ENCODE results near the gene GARIN5A. TPM values are rescaled to one million over a fixed set of nuclear protein-coding genes. Genes with fewer than 3 reads are reported as not detected.
A peak's percentile ranks its signal among the peaks of the same experiment; 100 is the strongest.

The GARIN5A gene
- total RNA-seq, 2 donors from 2014 or later: 0.76 TPM; not detected in 1

DNA sequence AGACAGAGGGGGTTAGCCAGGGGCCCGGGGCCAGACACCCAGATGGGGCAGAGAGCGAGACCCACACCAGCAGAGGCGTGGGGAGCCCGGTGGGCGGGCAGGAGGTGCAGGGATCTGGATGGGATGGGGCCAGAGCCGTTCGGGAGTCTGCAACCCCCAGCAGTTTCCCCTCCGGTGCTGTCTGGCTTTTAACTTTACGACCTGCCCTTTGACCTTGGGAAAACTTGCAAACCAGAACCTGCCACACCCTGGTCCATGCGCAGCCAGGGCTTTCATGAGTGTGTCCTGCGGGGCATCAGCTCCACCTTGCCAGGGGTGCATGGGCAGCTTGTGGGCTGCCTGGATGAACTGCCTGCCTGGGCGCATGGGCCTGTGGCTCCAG is 24.5 kb upstream of the GARIN5A start:
- Mint-ChIP-seq H3K4me1 (ENCODE audit: low read depth) (no peaks in the 10 kb centered on the region), H3K27me3 (ENCODE audit: low read depth) (no peaks in the 10 kb centered on the region), H3K4me3 (no peak overlapping the region), H3K9me3 (no peaks in the 10 kb centered on the region), H3K36me3 (ENCODE audit: insufficient read depth in 2 of 2) (peaks cover 0 to 4% of the 10 kb centered on the region in 2 donors), H3K27ac (no peak overlapping the region)
- DNase-seq (no peak), ATAC-seq (replicated peaks in 1 of 2) (no peak)

DNA sequence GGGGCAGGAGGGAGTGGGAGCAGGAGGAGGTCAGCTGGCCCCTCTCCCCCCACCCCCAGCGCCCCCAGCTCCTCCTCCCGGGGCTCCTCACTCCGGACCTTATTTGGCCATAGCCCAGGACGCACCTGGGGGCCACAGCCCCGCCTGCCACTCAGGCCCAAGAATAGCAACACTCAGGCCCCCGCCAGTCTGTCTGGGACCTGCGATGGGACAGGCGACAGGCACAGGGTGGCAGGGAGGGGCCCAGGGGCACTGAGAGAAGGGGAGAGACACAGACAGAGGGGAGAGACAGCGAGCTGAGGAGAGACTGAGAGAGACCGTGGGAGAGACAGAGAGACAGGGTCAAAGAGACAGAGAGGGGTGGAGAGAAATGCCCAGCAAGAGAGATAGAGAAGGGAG is 24.1 kb upstream of the GARIN5A start:
- DNase-seq (no peak), ATAC-seq (replicated peaks in 1 of 2) (peak in 1 of 2 donors; percentile 15)
- Mint-ChIP-seq H3K27ac (no peak overlapping the region), H3K4me3 (no peak overlapping the region), H3K36me3 (ENCODE audit: insufficient read depth in 2 of 2) (peaks cover 0 to 3% of the 10 kb centered on the region in 2 donors), H3K9me3 (no peaks in the 10 kb centered on the region), H3K27me3 (ENCODE audit: low read depth) (no peaks in the 10 kb centered on the region), H3K4me1 (ENCODE audit: low read depth) (no peaks in the 10 kb centered on the region)

DNA sequence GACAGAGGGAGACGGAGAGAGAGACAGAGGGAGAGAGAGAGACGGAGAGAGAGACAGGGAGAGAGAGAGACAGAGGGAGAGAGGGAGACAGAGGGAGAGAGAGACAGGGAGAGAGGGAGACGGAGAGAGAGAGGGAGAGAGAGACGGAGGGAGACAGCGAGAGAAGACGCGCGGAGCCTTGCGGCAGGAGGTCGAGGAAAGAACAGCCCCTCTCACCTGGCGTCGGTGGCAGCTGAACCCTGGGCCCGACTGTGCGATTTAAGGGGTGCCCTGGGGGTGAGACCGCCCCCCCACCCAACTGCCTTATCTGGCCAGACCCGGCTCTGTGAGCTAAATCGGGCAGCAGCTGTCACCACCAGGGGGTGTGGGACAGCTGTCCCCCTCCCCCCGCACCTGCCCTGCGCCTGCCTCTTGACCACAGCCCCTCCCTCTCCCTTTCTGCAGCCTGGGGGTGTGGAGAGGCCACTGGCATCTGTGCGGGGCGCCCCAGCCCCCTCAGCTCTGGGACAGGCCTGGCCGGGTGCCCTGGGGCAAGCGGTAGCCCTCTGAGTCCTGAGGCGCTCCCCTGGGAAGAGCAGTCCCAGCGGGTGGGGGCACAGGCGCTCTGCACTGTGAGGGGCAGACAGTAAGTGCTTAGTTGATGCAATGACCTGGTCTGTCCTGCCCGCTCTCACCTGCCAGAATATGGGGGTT is 23.6 kb upstream of the GARIN5A start:
- peak in 1 of 2 donors; percentile 28 for ATAC-seq (replicated peaks in 1 of 2)
- Mint-ChIP-seq H3K9me3 (no peaks in the 10 kb centered on the region), H3K27me3 (ENCODE audit: low read depth) (no peaks in the 10 kb centered on the region), H3K27ac (no peak overlapping the region), H3K4me1 (ENCODE audit: low read depth) (no peaks in the 10 kb centered on the region), H3K4me3 (no peak overlapping the region), H3K36me3 (ENCODE audit: insufficient read depth in 2 of 2) (no peaks in the 10 kb centered on the region)
- no peak for DNase-seq

DNA sequence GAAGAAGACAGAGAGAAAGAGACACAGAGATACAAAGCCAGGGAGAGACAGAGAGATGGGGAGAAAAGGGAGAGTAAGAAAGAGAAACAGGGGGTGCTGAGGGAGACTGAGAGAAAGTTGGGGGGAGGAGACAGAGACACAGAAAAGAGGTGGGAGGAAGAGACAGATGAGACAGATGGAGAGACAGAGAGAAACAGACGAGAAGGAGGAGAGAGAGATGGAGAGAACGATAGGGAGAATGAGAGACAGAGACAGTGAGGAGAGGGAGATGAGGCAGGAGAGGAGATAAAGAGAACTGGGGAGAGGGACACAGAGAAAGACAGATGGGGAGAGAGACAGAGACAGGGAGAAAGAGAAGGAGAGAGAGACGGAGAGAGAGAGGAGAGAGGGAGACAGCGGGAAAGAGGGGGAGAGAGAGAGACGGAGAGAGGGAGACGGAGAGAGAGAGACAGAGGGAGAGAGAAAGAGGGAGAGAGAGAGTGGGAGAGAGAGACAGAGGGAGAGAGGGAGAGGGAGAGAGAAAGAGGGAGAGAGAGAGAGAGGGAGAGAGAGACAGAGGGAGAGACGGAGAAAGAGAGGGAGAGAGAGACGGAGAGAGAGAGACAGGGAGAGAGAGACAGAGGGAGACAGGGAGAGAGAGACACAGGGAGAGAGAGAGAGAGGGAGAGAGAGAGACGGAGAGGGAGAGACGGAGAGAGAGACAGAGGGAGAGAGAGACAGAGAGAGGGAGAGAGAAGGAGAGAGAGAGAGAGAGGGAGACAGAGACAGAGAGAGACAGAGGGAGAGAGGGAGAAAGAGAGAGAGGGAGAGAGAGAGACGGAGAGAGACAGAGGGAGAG is 21.8 kb upstream of the GARIN5A start:
- no peak overlapping the region for H3K27ac Mint-ChIP-seq
- H3K27me3 Mint-ChIP-seq (ENCODE audit: low read depth): no peaks in the 10 kb centered on the region
- H3K9me3 Mint-ChIP-seq: no peaks in the 10 kb centered on the region
- no peaks in the 10 kb centered on the region for H3K36me3 Mint-ChIP-seq (ENCODE audit: insufficient read depth in 2 of 2)
- DNase-seq (no peak), ATAC-seq (replicated peaks in 1 of 2) (no peak)
- H3K4me1 Mint-ChIP-seq (ENCODE audit: low read depth): no peaks in the 10 kb centered on the region
- no peak overlapping the region for H3K4me3 Mint-ChIP-seq

DNA sequence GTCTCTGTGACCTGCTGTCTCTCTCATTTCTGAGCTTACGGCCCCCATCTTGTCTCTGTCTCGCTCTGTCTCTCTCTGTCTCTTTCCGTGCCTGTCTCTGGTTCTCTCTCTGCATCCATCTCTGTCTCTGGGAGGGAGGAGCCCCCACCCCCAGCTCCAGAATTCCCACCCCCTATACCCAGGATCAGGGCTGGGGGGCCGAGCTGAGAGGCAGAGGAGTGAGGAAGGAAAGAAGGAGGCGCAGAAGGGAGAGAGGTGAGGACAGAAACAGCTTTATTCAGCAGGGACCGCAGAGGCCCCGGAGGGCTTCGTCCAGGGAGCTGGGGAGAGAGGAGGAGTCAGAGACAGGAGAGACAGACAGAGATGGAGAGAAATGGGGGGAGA is 20.4 kb upstream of the GARIN5A start:
- peaks cover 5% of the 10 kb centered on the region for H3K4me1 Mint-ChIP-seq (ENCODE audit: low read depth)

DNA sequence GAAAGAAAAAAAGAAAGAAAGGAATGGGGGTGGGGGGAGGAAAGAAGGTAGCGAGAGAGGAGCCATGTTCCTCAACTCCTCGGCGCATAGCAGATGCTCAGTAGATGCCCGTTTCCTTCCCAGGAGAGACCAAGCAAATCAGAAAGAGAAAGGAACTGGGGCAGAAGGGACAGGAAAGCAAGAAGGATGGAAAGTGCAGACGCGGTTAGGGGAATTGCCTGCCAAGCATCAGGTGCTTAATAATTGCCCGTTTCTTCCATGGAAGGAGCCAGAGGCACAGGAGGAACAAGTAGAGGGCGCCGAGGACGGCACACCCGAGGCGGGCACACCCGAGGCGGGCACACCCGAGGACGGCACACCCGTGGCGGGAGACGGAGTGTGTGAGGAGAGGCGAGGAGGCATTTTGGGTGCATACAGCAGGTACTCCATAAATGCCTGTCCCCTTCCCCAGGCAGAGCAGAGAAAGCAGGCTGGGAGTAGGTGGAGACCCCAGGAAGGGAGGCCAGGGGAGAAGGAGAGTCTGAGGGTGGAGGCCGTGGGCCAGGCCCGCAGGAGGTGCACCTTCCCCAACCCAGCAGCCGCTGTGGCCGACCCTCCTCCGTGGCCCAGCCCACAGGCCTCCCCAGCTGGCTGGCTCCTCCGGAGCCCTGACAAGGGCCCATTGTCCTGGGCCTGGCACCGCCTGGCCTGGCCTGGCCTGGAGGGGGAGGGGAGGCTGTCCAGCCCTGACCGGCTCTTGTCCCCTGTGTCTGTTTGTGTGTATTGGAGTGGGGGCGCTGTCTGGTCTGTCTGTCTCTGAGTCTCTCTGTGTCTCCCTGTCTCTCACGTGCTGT is 19.8 kb upstream of the GARIN5A start:
- Mint-ChIP-seq H3K27me3 (ENCODE audit: low read depth) (peaks cover 10% of the 10 kb centered on the region), H3K36me3 (ENCODE audit: insufficient read depth in 2 of 2) (no peaks in the 10 kb centered on the region), H3K4me3 (no peak overlapping the region), H3K4me1 (ENCODE audit: low read depth) (peaks cover 11% of the 10 kb centered on the region), H3K27ac (no peak overlapping the region), H3K9me3 (no peaks in the 10 kb centered on the region)
- DNase-seq (no peak), ATAC-seq (replicated peaks in 1 of 2) (no peak)

More for the DNA sequence above, 20.4 kb upstream of the GARIN5A start:
- H3K9me3 Mint-ChIP-seq: no peaks in the 10 kb centered on the region
- DNase-seq (no peak), ATAC-seq (replicated peaks in 1 of 2) (no peak)
- no peak overlapping the region for H3K27ac Mint-ChIP-seq
- no peaks in the 10 kb centered on the region for H3K36me3 Mint-ChIP-seq (ENCODE audit: insufficient read depth in 2 of 2)
- peaks cover 4% of the 10 kb centered on the region for H3K27me3 Mint-ChIP-seq (ENCODE audit: low read depth)
- H3K4me3 Mint-ChIP-seq: no peak overlapping the region

DNA sequence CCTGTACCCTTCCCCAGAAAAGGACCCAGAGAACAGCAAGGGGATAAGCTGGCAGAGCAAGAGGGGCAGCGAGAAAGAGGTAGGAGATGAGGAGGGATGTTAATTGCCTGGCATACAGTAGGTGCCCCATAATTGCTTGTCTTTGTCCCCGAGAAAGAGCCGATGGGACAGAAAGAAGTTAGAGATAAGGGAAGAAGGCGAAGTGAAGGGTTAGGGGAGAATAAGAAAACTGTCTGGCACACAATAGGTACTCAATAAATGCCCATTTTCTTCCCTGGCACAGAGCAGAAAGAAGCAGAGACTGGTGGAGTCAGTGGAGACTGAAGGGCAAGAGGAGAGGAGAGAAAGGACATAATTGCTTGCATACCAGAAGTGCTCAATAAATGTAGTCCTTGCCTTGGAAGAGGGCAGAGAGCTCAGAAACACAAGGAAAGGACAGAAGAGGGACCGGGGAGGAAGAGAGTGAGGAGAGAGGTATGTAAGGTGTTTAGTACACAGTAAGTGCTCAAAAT is 18.4 kb upstream of the GARIN5A start:
- peaks cover 13% of the 10 kb centered on the region for H3K4me1 Mint-ChIP-seq (ENCODE audit: low read depth)
- H3K9me3 Mint-ChIP-seq: no peaks in the 10 kb centered on the region
- H3K27me3 Mint-ChIP-seq (ENCODE audit: low read depth): peaks cover 12% of the 10 kb centered on the region
- no peak for DNase-seq
- H3K36me3 Mint-ChIP-seq (ENCODE audit: insufficient read depth in 2 of 2): no peaks in the 10 kb centered on the region
- no peak for ATAC-seq (replicated peaks in 1 of 2)
- no peak overlapping the region for H3K27ac Mint-ChIP-seq
- H3K4me3 Mint-ChIP-seq: no peak overlapping the region

DNA sequence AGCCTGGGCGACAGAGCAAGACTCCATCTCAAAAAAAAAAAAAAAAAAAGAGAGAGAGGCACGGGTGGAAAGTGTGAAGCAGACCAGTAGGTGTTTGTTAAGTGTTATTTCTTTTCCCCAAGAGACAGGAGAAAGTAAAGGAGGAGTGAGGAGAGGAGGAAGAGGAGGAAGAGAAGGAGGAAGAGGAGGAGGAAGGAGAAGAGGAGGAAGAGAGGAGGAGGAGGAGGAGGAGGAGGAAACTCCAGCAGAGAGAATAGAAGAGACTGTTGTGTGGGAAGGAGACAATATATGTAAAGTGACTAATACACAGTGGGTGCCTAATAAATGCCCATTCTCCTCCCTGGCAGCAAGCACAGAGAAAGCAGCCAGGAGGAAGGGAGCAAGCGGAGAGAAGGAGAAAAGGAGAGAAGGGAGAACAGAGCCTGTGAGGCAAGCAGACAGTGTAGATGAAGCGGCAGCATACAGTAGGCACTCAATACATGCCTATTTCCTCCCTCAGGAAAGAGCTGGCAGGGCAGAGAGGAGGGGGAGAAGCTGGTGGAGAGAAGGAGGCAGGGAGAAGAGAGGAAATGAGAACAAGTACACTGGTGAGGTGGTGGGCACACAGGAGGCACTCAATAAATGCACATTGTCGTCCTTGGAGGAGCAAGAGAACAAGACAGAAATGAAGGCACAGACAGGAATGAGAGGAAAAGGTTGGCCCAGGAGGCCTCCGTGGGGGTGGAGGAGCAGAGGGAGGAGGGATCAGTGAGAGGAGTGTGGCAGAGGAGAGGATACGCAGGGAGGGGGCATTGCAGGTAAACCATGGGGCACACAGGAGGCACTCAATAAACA is 17.8 kb upstream of the GARIN5A start:
- no peaks in the 10 kb centered on the region for H3K36me3 Mint-ChIP-seq (ENCODE audit: insufficient read depth in 2 of 2)
- peaks cover 13% of the 10 kb centered on the region for H3K4me1 Mint-ChIP-seq (ENCODE audit: low read depth)
- no peaks in the 10 kb centered on the region for H3K9me3 Mint-ChIP-seq
- ATAC-seq (replicated peaks in 1 of 2) (no peak), DNase-seq (no peak)
- H3K4me3 Mint-ChIP-seq: no peak overlapping the region
- peaks cover 12% of the 10 kb centered on the region for H3K27me3 Mint-ChIP-seq (ENCODE audit: low read depth)
- no peak overlapping the region for H3K27ac Mint-ChIP-seq

DNA sequence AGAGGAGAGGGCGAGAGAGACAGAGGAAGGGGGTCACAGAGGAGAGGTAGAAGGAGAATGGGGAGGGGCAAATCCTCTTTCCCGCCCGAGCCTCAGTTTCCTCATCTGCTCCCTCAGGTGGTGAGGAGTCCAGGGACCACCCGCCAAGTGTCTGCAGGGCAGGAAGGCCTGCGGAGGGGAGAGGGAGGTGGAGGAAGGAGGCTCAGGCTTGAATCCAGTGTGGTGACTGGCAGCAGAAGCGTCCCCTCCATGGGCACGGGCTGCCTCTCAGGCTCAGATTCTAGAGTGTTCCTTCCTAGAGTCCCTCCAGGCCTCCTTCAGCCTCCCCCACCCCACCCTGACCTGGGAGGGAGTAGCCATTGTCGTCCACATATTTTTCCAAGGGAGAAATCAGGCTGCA is 16.5 kb upstream of the GARIN5A start:
- Mint-ChIP-seq H3K9me3 (no peaks in the 10 kb centered on the region), H3K27me3 (ENCODE audit: low read depth) (peaks cover 12% of the 10 kb centered on the region), H3K36me3 (ENCODE audit: insufficient read depth in 2 of 2) (no peaks in the 10 kb centered on the region), H3K27ac (no peak overlapping the region), H3K4me1 (ENCODE audit: low read depth) (peaks cover 13% of the 10 kb centered on the region), H3K4me3 (no peak overlapping the region)
- ATAC-seq (replicated peaks in 1 of 2) (no peak), DNase-seq (no peak)

DNA sequence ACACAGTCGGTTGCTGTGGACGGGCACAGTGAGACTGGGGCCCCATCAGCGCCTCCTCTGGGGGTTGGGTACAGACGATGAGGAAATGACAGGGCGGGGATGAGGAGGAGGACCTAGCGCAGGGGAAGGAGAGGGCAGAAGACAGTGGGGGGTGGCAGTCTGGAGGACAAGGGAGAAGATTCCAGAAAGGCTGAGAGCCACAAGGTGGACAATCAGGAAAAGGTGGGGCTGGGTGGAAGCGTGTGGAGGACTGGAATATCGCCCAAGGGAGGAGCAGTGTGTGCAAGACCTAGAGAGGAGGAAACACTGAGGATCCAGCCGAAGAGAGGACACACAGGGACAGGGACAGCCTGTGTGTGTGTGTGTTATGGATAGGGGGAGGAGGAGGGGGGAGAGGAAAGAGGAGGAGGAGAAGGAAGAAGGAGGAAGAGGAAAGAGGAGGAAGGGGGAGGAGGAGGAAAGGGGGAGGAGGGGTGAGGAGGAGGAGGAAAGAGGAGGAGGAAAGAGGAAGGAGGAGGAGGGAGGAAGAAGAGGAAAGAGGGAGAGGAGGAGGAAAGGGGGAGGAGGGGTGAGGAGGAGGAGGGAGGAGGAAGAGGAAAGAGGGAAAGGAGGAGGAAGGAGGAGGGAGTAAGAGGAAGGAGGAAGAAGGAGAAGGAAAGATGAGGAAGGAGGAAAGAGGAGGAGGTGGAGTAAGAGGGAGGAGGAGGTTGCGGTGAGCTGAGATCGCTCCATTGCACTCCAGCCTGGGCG is 15.8 kb upstream of the GARIN5A start:
- H3K4me3 Mint-ChIP-seq: peak overlapping the region; percentile 19 to 52
- H3K27me3 Mint-ChIP-seq (ENCODE audit: low read depth): peaks cover 12% of the 10 kb centered on the region
- H3K4me1 Mint-ChIP-seq (ENCODE audit: low read depth): peaks cover 19% of the 10 kb centered on the region
- peak overlapping the region; percentile 58 for H3K27ac Mint-ChIP-seq
- H3K9me3 Mint-ChIP-seq: no peaks in the 10 kb centered on the region
- DNase-seq: peak; percentile 40 to 56
- H3K36me3 Mint-ChIP-seq (ENCODE audit: insufficient read depth in 2 of 2): no peaks in the 10 kb centered on the region
- ATAC-seq (replicated peaks in 1 of 2): peak; percentile 86 to 93

DNA sequence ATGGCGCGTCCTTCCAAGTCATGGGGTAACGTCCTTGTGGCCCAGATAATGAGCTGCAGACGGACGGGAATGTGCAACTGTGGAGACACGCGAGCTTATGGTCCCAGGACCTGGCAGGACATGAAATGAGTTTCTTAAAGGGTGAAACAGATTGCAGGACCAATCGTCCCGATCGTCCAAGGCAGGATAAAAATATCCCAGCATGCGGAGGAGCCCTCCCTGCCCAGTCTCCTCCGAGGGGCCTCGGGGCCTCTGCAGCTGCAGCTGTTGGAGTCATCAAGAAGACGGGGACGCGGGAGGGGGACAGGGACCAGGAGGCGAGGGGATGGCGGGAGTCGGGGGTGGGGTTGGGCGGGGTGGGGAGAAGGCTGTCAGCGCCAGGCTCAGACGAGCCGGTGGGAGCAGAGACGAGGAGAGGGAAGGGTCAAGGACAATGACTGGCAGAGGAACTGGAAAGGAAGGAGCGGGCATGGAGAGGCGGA is 14.4 kb upstream of the GARIN5A start:
- Mint-ChIP-seq H3K9me3 (no peaks in the 10 kb centered on the region), H3K36me3 (ENCODE audit: insufficient read depth in 2 of 2) (peaks cover 0 to 5% of the 10 kb centered on the region in 2 donors), H3K27me3 (ENCODE audit: low read depth) (peaks cover 12% of the 10 kb centered on the region), H3K4me3 (no peak overlapping the region), H3K27ac (no peak overlapping the region), H3K4me1 (ENCODE audit: low read depth) (peaks cover 29% of the 10 kb centered on the region)
- no peak for ATAC-seq (replicated peaks in 1 of 2)
- no peak for DNase-seq

DNA sequence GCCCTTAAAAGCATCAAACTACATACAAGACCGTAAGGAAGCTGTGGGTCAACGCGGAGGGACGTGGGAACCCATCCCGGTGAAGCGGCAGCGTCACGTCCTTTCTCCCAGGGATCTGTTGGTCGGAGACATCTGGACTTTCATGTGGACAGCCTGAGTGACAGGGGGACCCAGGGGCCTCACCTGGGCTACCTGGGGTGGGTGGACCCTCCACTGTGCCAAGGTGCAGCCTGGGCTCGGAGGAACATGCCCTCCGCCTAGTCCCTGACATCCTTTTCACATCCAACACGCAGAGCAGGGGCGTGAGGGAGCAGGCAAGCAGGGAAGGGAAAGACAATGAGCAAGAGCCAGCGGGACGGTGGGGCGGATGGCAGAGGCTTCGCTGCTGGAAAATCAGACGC is 13.8 kb upstream of the GARIN5A start:
- Mint-ChIP-seq H3K27ac (no peak overlapping the region), H3K9me3 (peaks cover 0 to under 1% of the 10 kb centered on the region in 2 donors), H3K4me1 (ENCODE audit: low read depth) (peaks cover 29% of the 10 kb centered on the region), H3K36me3 (ENCODE audit: insufficient read depth in 2 of 2) (peaks cover under 1 to 9% of the 10 kb centered on the region in 2 donors), H3K4me3 (no peak overlapping the region), H3K27me3 (ENCODE audit: low read depth) (peaks cover 12% of the 10 kb centered on the region)
- no peak for DNase-seq
- ATAC-seq (replicated peaks in 1 of 2): no peak
